Endothelial cell of umbilical vein (primary cell): Measurements from ENCODE around the gene DDR2. TPM values are rescaled to one million over a fixed set of nuclear protein-coding genes. Genes with fewer than 3 reads are reported as not detected.

Experiments
- BruUV-seq: library from RNA; stranded (reverse); fragments of 400-500 nt; replicated peaks from 2 replicates; lab custom pipeline; 2021; lab: Mats Ljungman, UMichigan
- CTCF ChIA-PET: fragments of 300-600, 350-600 bp; sonication (Branson Sonifier 250); formaldehyde crosslinking; loops from one replicate; lab custom pipeline; 2021; ENCODE audit warnings: antibody characterized with exemption, inconsistent platforms; lab: Charles Lee
- POLR2A ChIA-PET: fragments of 300-600, 350-600 bp; sonication (Branson Sonifier 250); formaldehyde crosslinking; loops from one replicate; lab custom pipeline; 2021; ENCODE audit warnings: antibody characterized with exemption, inconsistent platforms; lab: Charles Lee
- DNase-seq: peaks from one replicate; pipeline ENCODE4 v3.0.0-alpha.2; 2011; ENCODE audit warnings: low read depth, low spot score
- FAIRE-seq: peaks from 2 replicates; lab custom pipeline; 2011; peaks lifted over from hg19 to GRCh38; lab: Jason Lieb, UNC
- H2AFZ ChIP-seq: 2 replicates; pipeline ENCODE4 v1.6.0; 2012; ENCODE audit warnings: low read depth, low read length, control low read depth, inconsistent platforms
- H3K27ac ChIP-seq: 2 replicates; pipeline ENCODE4 v1.5.1; 2011; ENCODE audit warnings: low read depth, mild to moderate bottlenecking, control low read depth, low read length, moderate library complexity; ENCODE audit not compliant: insufficient read depth
- H3K27me3 ChIP-seq, 2 experiments: 2 replicates each; pipeline versions ENCODE4 v1.6.0 to v1.6.1; 2011; ENCODE audit warnings: low read length in 2 of 2, mixed read lengths in 1 of 2; ENCODE audit not compliant: control insufficient read depth in 2 of 2, insufficient read depth in 2 of 2
- H3K36me3 ChIP-seq, 2 experiments: 2 replicates in 1 of 2; 3 replicates in 1 of 2; pipeline ENCODE4 v1.5.1; 2011; ENCODE audit warnings: low read length in 2 of 2, mild to moderate bottlenecking in 1 of 2, moderate library complexity in 1 of 2; ENCODE audit not compliant: control insufficient read depth in 2 of 2, insufficient read depth in 2 of 2; ENCODE audit errors: extremely low read depth in 1 of 2
- H3K4me1 ChIP-seq: 3 replicates; pipeline ENCODE4 v1.5.1; 2011; ENCODE audit warnings: mild to moderate bottlenecking, low read length; ENCODE audit not compliant: control insufficient read depth, insufficient read depth; ENCODE audit errors: extremely low read depth
- H3K4me2 ChIP-seq: 2 replicates; pipeline ENCODE4 v1.6.1; 2011; ENCODE audit warnings: low read length, control low read depth, mixed read lengths; ENCODE audit not compliant: insufficient read depth
- H3K4me3 ChIP-seq, 3 experiments: fragments of 200-600 bp in 1 of 3; sonication (generic), shearing (Covaris generic) in 1 of 3; replicated peaks in 1 of 3; 2 replicates each; pipeline ENCODE4 v1.5.1; 2011 to 2016; ENCODE audit warnings: control low read depth in 3 of 3, low read length in 3 of 3, mild to moderate bottlenecking in 2 of 3, inconsistent platforms in 1 of 3, low read depth in 1 of 3, moderate library complexity in 1 of 3; ENCODE audit not compliant: insufficient read depth in 1 of 3
- H3K79me2 ChIP-seq: 2 replicates; pipeline ENCODE4 v1.6.0; 2012; ENCODE audit warnings: low read length, inconsistent platforms; ENCODE audit not compliant: control insufficient read depth, insufficient read depth
- H3K9ac ChIP-seq: replicated peaks from 2 replicates; pipeline ENCODE3; 2011; ENCODE audit warnings: low read length, control low read depth; ENCODE audit not compliant: insufficient read depth; ENCODE audit errors: extremely low read depth
- H3K9me1 ChIP-seq: replicated peaks from 3 replicates; pipeline ENCODE4 v1.6.0; 2011; ENCODE audit warnings: mild to moderate bottlenecking, low read length; ENCODE audit not compliant: control insufficient read depth, insufficient read depth; ENCODE audit errors: extremely low read depth
- H3K9me3 ChIP-seq: replicated peaks from 2 replicates; pipeline ENCODE4 v1.5.1; 2012; ENCODE audit warnings: low read length, inconsistent platforms; ENCODE audit not compliant: control insufficient read depth, insufficient read depth
- H4K20me1 ChIP-seq: replicated peaks from 2 replicates; pipeline ENCODE3; 2011; ENCODE audit warnings: mild to moderate bottlenecking, low read length; ENCODE audit not compliant: control insufficient read depth, insufficient read depth; ENCODE audit errors: extremely low read depth
- CTCF ChIP-seq, 2 donors: IDR thresholded peaks; 1 replicate in 1 of 2; 2 replicates in 1 of 2; pipeline ENCODE4 v1.5.1; 2011; ENCODE audit warnings: low read length in 2 of 2, mild to moderate bottlenecking in 2 of 2, moderate library complexity in 2 of 2, control low read depth in 1 of 2, inconsistent platforms in 1 of 2, low read depth in 1 of 2; ENCODE audit not compliant: insufficient read depth in 1 of 2; ENCODE audit errors: extremely low read depth in 1 of 2
- FOS ChIP-seq: IDR thresholded peaks from 2 replicates; pipeline ENCODE4 v1.6.1; 2011; ENCODE audit warnings: mild to moderate bottlenecking, low read length, moderate library complexity, borderline replicate concordance; ENCODE audit not compliant: insufficient read depth
- JUN ChIP-seq: IDR thresholded peaks from 2 replicates; pipeline ENCODE4 v1.6.1; 2011; ENCODE audit warnings: borderline replicate concordance, low read depth; ENCODE audit not compliant: insufficient read length, insufficient read depth
- MAX ChIP-seq: IDR thresholded peaks from 2 replicates; pipeline ENCODE4 v1.6.1; 2011; ENCODE audit not compliant: insufficient read depth, insufficient read length
- MYC ChIP-seq: IDR thresholded peaks from one replicate; pipeline ENCODE4 v1.6.1; 2011; ENCODE audit warnings: mild to moderate bottlenecking, low read depth, low read length
- POLR2AphosphoS5 ChIP-seq: IDR thresholded peaks from 2 replicates; pipeline ENCODE4 v1.6.1; 2012; ENCODE audit warnings: low read depth, mild to moderate bottlenecking, control low read depth, low read length, moderate library complexity; ENCODE audit not compliant: insufficient read depth
- dilution Hi-C: fragments of 300-500 bp; cut with MboI; formaldehyde crosslinking; loops from one replicate; pipeline ENCODE4 v1.15.0; 2019; ENCODE audit warnings: low sequenced_read_pairs; ENCODE audit not compliant: extremely low pct_ligation_motif_present
- intact Hi-C: fragments of 100-400 bp; cut with micrococcal nuclease; formaldehyde crosslinking; loops from one replicate; pipeline ENCODE4 v1.10.0; 2022
- polyA plus RNA-seq, 4 experiments: library from polyadenylated mRNA; depleted of rRNA in 3 of 4; stranded (reverse) in 3 of 4; unstranded in 1 of 4; fragments of >200 nt; gene quantifications; 2 replicates each; pipeline versions ENCODE4 v1.2.1 to v1.2.3, GENCODE V29; 2011 to 2012; ENCODE audit warnings: missing spikeins in 1 of 4
- total RNA-seq: library from RNA; stranded (reverse); gene quantifications from 2 replicates; pipeline ENCODE4 v1.2.3, GENCODE V29; 2021

DDR2 gene
- total and polyA plus RNA-seq, 2 donors (not counting 3 experiments of a cell fraction or from before 2014, with no cell fraction given): 27.8 to 30.8 TPM

GRCh38 chr1:162676750-162677149 is 44.5 kb downstream of the DDR2 start:
- Histone ChIP-seq H3K27ac (peak overlapping the region; percentile 25), H4K20me1 (no peaks in the 10 kb centered on the region), H3K79me2 (peaks cover 20% of the 10 kb centered on the region), H2AFZ (no peak overlapping the region), H3K4me2 (peak overlapping the region; percentile 78), H3K9ac (no peak overlapping the region), H3K4me3 (peak overlapping the region in 1 of 3 experiments; percentile 28), H3K27me3 (no peaks in the 10 kb centered on the region), H3K9me1 (no peaks in the 10 kb centered on the region), H3K4me1 (peaks cover 61% of the 10 kb centered on the region), H3K36me3 (no peaks in the 10 kb centered on the region), H3K9me3 (no peaks in the 10 kb centered on the region)
- BruUV-seq: no TSS peak
- FAIRE-seq (peak; percentile 89), DNase-seq (peak; percentile 92)
- CTCF ChIA-PET: interaction anchor here (1.1 to 3.3 kb wide), 9 partner anchors 9 to 124 kb away, joined by 3 to 20 read pairs (median 5); partner anchors contain the start of gene DDR2
- POLR2A ChIA-PET: interaction anchor here (0.7 to 0.8 kb wide), 2 partner anchors 14 to 59 kb away, joined by 3 read pairs; no protein-coding TSS in a partner anchor
- dilution Hi-C loops (no loop called here), intact Hi-C loops (loop anchor here (1.0 kb wide), 1 partner anchor 15 kb away; no protein-coding TSS in a partner anchor)
- TF ChIP-seq MAX (no peak), POLR2AphosphoS5 (no peak), FOS (peak; percentile 28), CTCF (IDR thresholded peaks at IDR 0.05; ENCODE audit: extremely low read depth in 1 of 2, insufficient read depth in 1 of 2, low read depth in 1 of 2, low read length in 2 of 2) (no peak), JUN (peak; percentile 6), MYC (no peak)
